Transverse colon (tissue), 4 donors: ENCODE results near the gene SOX1. TPM values are rescaled to one million over a fixed set of nuclear protein-coding genes. Genes with fewer than 3 reads are reported as not detected.

ENCODE experiments used
- DNase-seq: peaks from one replicate; pipeline ENCODE4 v3.0.0-alpha.2; 2019
- H3K27ac ChIP-seq, 4 donors: fragments of 200-600 bp; sonication (generic); 2 replicates each; pipeline ENCODE4 v1.5.1; 2016 to 2018; ENCODE audit warnings: inconsistent platforms in 4 of 4
- H3K27me3 ChIP-seq: fragments of 200-600 bp; sonication (generic); 2 replicates; pipeline ENCODE4 v1.5.1; 2017; ENCODE audit warnings: inconsistent platforms
- H3K36me3 ChIP-seq, 4 donors: fragments of 200-600 bp; sonication (generic); 2 replicates each; pipeline ENCODE4 v1.5.1; 2017 to 2019; ENCODE audit warnings: inconsistent platforms in 4 of 4
- H3K4me1 ChIP-seq, 4 donors: fragments of 200-600 bp; sonication (generic); 2 replicates each; pipeline ENCODE4 v1.5.1; 2017 to 2020; ENCODE audit warnings: inconsistent platforms in 4 of 4
- H3K4me3 ChIP-seq, 4 donors: fragments of 200-600 bp; sonication (generic); 1 replicate in 1 of 4; 2 replicates in 3 of 4; pipeline versions ENCODE4 v1.5.1 to v1.6.1; 2017 to 2019; ENCODE audit warnings: inconsistent platforms in 4 of 4
- H3K9me3 ChIP-seq, 2 donors: fragments of 200-600 bp; sonication (generic); 2 replicates each; pipeline ENCODE4 v1.5.1; 2017 to 2019; ENCODE audit warnings: inconsistent platforms in 2 of 2
- EP300 ChIP-seq: sonication (generic); formaldehyde crosslinking; IDR thresholded peaks from one replicate; pipeline ENCODE4 v1.6.1; 2017; ENCODE audit warnings: antibody characterized with exemption, low read depth
- POLR2A ChIP-seq: fragments of 450-650 bp; IDR thresholded peaks from one replicate; pipeline ENCODE4 v1.6.1; 2016; ENCODE audit warnings: antibody characterized with exemption, mild to moderate bottlenecking, moderate library complexity
- POLR2AphosphoS5 ChIP-seq, 3 donors: sonication (generic); formaldehyde crosslinking; IDR thresholded peaks; one replicate each; pipeline ENCODE4 v1.6.1; 2016; ENCODE audit warnings: antibody characterized with exemption in 3 of 3
- WGBS, 2 donors: methylation state at CpG; one replicate each; pipeline ENCODE4 v1.1.5; 2018; ENCODE audit warnings: low coverage in 1 of 2; 5-methylcytosine and 5-hydroxymethylcytosine counted together
- in situ Hi-C, 4 donors: fragments of 200-750 bp; cut with MboI; loops; one replicate each; pipeline versions ENCODE4 v1.15.0 to v1.15.1; 2017; ENCODE audit warnings: low sequenced_read_pairs in 3 of 4, low pct_ligation_motif_present in 1 of 4, low pct_unique_long_range_greater_than_20kb in 1 of 4
- intact Hi-C: fragments of 100-400 bp; cut with DNase I; formaldehyde crosslinking; loops from one replicate; pipeline ENCODE4 v1.15.1; 2023; ENCODE audit warnings: low total_unique reads
- total RNA-seq, 4 donors: library from RNA; depleted of rRNA; stranded (reverse); fragments of >200 nt; gene quantifications; one replicate each; pipeline ENCODE4 v1.1.0, GENCODE V29; 2016
- TF ChIP-seq, protein P1 (sequence below), 5 experiments: fragments of 200-600 bp in 3 of 5; fragments of 450-650 bp in 2 of 5; sonication (generic) in 3 of 5; IDR thresholded peaks; 1 replicate in 2 of 5; 2 replicates in 3 of 5; pipeline ENCODE4 v1.5.1; 2016 to 2017; ENCODE audit warnings: antibody characterized with exemption in 5 of 5, inconsistent platforms in 3 of 5, mild to moderate bottlenecking in 2 of 5, moderate library complexity in 1 of 5

Gene SOX1
- total RNA-seq, 4 donors from 2014 or later: not detected

DNA sequence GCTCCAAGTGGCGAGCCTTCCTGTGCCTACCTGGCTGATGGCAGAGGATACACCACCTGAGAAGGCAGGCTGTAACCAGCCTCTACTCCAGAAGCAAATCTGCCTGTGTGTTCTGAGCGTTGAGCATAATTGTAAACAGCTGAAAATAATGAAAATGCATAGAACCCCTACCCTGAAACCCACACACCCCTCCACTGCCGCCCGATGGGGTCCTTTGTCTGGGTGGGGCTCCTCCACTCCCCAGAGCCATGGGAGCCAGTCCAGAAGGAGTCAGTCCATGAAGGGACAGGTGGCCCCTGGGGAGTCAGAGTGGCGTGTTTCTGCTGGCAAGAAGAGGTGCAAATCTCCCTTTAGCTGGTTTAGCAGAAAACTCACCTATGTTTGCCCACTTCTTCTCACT lies 8.0 kb upstream of the SOX1 start:
- Histone ChIP-seq H3K27me3 (peaks cover 100% of the 10 kb centered on the region), H3K4me3 (no peak overlapping the region), H3K4me1 (peaks cover 0 to 19% (median 2%) of the 10 kb centered on the region in 4 donors), H3K27ac (no peak overlapping the region), H3K36me3 (no peaks in the 10 kb centered on the region), H3K9me3 (no peaks in the 10 kb centered on the region)
- intact Hi-C loops (no loop called here), in situ Hi-C loops (no loop called here)
- DNase-seq: no peak
- no peak for TF ChIP-seq EP300
- TF ChIP-seq POLR2AphosphoS5 (IDR thresholded peaks at IDR 0.05): no peak
- TF ChIP-seq POLR2A: no peak
- TF ChIP-seq, protein P1, sequence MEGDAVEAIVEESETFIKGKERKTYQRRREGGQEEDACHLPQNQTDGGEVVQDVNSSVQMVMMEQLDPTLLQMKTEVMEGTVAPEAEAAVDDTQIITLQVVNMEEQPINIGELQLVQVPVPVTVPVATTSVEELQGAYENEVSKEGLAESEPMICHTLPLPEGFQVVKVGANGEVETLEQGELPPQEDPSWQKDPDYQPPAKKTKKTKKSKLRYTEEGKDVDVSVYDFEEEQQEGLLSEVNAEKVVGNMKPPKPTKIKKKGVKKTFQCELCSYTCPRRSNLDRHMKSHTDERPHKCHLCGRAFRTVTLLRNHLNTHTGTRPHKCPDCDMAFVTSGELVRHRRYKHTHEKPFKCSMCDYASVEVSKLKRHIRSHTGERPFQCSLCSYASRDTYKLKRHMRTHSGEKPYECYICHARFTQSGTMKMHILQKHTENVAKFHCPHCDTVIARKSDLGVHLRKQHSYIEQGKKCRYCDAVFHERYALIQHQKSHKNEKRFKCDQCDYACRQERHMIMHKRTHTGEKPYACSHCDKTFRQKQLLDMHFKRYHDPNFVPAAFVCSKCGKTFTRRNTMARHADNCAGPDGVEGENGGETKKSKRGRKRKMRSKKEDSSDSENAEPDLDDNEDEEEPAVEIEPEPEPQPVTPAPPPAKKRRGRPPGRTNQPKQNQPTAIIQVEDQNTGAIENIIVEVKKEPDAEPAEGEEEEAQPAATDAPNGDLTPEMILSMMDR (IDR thresholded peaks at IDR 0.05): no peak
- WGBS, 2 donors: 9% methylated on average over 5 of the region's 5 CpGs; no CpG with 5 or more reads in 1 of the 2 donors

DNA sequence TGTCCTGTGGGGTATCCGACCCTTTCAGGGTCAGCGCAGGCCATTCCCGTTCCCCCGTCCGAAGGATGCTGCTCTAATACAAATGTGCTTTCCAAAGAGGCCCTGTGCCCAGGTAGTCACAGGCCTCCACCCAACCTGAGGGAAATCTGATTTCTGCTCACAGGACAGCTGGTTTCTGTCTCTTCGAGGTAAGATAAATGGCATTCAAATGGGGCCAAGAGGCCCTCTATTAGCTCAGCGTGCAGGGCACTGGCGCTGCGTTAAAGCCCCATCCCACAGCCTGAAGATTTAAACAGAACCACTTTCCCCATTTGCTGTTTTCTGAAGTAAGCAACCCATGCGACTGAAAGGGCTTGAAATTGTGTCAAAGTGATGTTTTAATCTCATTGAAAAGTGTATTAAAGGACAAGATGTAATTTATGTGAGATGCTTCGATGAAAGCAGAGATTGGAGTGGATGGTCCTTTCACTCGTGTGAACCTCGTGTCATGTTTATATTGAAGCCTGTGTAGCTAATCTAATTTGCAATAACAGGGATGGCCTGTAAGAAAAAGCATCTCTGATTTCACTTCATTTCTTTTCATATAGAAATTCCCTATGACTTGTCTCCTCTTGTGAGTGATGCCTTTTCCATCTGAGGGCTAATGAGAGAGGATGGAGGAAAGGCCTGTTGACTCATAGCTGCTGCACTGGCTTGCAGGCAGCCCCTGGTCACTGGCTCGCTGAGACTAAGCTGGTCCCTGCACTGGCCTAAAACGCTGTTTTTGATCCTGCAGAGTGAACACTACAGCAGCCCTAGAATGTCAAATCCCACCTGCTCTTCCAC lies 7.3 kb upstream of the SOX1 start:
- no peak for DNase-seq
- WGBS, 2 donors: 15 to 23% methylated on average over 4 to 15 of the region's 15 CpGs
- in situ Hi-C loops: no loop called here
- Histone ChIP-seq H3K27ac (no peak overlapping the region), H3K4me3 (no peak overlapping the region), H3K27me3 (peaks cover 100% of the 10 kb centered on the region), H3K9me3 (no peaks in the 10 kb centered on the region), H3K36me3 (no peaks in the 10 kb centered on the region), H3K4me1 (peaks cover 0 to 19% (median 2%) of the 10 kb centered on the region in 4 donors)
- TF ChIP-seq EP300 (no peak), POLR2AphosphoS5 (IDR thresholded peaks at IDR 0.05) (no peak), POLR2A (no peak)
- TF ChIP-seq, protein P1 (IDR thresholded peaks at IDR 0.05): no peak
- intact Hi-C loops: no loop called here

DNA sequence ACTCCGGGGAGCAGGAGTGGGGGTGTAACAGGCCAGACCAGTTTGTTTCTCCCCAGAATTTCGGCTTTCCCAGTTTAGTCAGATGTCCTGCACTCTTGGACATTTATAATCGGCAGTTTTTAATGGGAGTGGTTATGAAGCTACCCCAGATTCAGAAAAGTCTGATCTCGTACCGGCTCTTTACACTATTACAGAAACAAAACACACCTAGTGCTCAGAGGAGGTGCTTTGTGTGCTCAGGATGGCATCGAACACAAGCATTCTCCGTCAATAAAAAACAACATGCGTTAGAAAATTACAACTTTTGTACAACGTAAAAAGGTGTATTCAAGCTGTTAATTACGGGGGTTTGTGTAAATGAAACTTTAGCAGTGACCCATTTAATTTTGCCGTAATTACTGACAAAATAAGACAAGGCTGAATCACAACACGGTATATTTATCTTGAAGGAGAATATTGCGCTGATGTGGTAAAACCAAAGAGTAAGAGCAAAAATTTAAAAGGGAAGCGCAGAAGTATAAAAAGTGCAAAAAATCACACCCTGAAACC lies 6.6 kb upstream of the SOX1 start:
- in situ Hi-C loops: no loop called here
- H3K36me3 ChIP-seq: no peaks in the 10 kb centered on the region
- peaks cover 100% of the 10 kb centered on the region for H3K27me3 ChIP-seq
- TF ChIP-seq EP300 (no peak), POLR2A (no peak), POLR2AphosphoS5 (IDR thresholded peaks at IDR 0.05) (no peak)
- TF ChIP-seq, protein P1 (IDR thresholded peaks at IDR 0.05): no peak
- DNase-seq: no peak
- H3K9me3 ChIP-seq: no peaks in the 10 kb centered on the region
- WGBS, 2 donors: 27% methylated on average over 11 to 14 of the region's 14 CpGs
- H3K4me3 ChIP-seq: no peak overlapping the region
- intact Hi-C loops: no loop called here
- no peak overlapping the region for H3K27ac ChIP-seq
- peaks cover 0 to 19% (median 2%) of the 10 kb centered on the region in 4 donors for H3K4me1 ChIP-seq

DNA sequence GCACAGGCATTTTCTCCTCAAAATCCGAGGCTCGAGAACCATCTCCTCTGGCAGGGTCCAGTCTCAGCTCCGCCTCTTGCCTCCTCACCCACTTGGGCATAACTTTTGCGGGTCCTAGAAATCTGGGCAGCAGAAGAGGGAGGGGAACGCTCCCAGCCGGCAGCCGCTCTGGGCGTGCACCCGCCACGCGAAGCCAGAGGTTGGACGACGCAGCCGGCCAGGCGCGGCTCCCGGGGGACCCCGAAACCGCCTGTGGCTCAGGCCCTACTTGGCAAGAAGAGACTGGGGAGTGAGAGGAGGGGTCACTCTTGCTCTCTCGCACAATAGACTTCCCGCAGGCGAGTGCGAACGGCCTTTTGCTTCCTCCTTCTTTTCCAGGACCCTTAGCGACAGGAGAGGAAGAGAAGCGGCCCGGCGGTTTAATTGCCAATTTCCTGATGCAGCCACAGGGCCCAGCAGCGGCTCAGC lies 6.0 kb upstream of the SOX1 start:
- no peak overlapping the region for H3K27ac ChIP-seq
- intact Hi-C loops: no loop called here
- in situ Hi-C loops: no loop called here

More for the DNA sequence above, 6.0 kb upstream of the SOX1 start:
- Histone ChIP-seq H3K4me1 (peaks cover 0 to 21% (median 2%) of the 10 kb centered on the region in 4 donors), H3K9me3 (no peaks in the 10 kb centered on the region), H3K4me3 (no peak overlapping the region), H3K27me3 (peaks cover 100% of the 10 kb centered on the region), H3K36me3 (no peaks in the 10 kb centered on the region)
- DNase-seq: no peak
- WGBS, 2 donors: 4 to 10% methylated on average over 4 to 24 of the region's 29 CpGs
- TF ChIP-seq POLR2A (no peak), POLR2AphosphoS5 (IDR thresholded peaks at IDR 0.05) (no peak), EP300 (no peak)
- TF ChIP-seq, protein P1 (IDR thresholded peaks at IDR 0.05): no peak
